AG20443 (cell line): Measurements from ENCODE around the gene IMP3.
A peak's percentile ranks its signal among the peaks of the same experiment; 100 is the strongest.
"Not testable (repeated sequence)": the region's sequence is repeated elsewhere in the genome, so short reads cannot be mapped to it uniquely, and the experiment has no call there.

Experiments
- DNase-seq: peaks from one replicate; pipeline ENCODE4 v3.0.0; 2012; ENCODE audit warnings: low spot score, mixed read lengths

Gene IMP3

DNA sequence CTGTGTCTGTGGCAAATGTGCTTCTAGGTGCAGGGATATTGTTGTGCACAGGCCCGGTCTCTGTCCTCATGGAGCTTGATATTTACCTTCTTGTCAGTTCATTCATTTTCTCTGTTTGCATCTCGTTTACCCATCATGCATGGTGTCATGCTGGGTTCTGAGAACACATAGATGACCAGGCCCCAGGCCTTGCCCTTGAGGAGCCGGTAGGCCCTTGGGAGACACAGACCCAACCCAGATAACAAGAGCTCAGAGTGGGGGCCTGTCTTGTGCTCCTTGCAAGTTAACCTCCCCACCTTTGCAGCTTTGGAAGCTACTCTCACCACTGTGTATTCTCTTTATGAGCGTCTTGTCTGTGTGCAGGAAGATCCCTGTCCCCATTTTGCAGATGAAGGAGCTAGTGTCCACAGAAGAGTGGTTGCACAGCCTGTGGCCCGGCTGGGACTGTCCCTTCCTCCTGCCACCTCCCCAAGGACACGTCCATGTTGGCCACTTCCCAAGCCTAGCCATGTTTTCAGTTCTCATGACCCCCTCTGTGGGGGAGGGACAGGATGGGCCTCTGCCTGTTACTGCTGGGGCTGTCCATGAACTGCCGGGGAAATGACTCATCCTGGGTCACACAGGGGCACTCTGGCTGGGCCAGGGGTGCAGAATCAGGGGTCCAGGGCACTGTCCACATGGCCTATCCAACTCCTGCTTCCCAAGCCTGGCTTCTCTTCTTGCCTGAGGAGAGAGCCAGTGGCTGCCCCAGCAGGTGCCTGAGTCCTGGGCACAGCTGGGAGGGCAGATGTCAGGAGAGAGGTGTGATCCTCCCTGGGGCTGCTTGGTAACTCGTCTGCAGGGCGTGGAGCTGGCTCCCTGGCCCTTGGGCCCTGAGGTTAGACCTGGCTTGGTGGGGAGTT, 11.1 kb upstream of the IMP3 start:
- no peak for DNase-seq

- DNase-seq, result peak; percentile 44
Observed at GRCh38 chr15:75649848-75650247, 9.8 kb upstream of the IMP3 start.

GRCh38 chr15:75649045-75649761, 9.2 kb upstream of the IMP3 start:
- no peak for DNase-seq

GRCh38 chr15:75648156-75649000, 8.4 kb upstream of the IMP3 start:
- peak; percentile 57 for DNase-seq

- DNase-seq, result peak; percentile 87
Observed at GRCh38 chr15:75647370-75648155, 7.5 kb upstream of the IMP3 start, which contains the start of gene SNX33. TSS of gene SNX33 (plus strand) at chr15:75647912. CDS start at chr15:75649103, 1,191 bp downstream.

GRCh38 chr15:75646944-75647364, 6.9 kb upstream of the IMP3 start:
- DNase-seq, result no peak

- no peak for DNase-seq
Observed at GRCh38 chr15:75646112-75646943, 6.3 kb upstream of the IMP3 start.

GRCh38 chr15:75644376-75644775, 4.4 kb upstream of the IMP3 start:
- no peak for DNase-seq

DNA sequence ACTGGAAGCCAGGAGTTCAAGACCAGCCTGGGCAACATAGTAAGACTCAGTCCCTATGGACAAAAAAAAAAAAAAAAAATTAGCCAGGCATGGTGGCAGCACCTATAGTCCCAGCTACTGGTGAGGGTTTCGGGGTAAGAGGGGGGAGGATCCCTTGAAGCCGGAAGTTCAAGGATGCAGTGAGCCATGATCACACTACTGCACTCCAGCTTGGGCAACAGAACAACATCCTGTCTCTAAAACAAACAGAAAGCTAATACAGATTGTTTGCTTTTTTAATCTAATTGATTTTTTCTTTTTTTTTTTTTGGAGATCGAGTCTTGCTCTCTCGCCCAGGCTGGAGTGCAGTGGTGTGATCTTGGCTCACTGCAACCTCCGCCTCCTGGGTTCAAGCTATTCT, 1.6 kb upstream of the IMP3 start:
- no peak for DNase-seq

DNA sequence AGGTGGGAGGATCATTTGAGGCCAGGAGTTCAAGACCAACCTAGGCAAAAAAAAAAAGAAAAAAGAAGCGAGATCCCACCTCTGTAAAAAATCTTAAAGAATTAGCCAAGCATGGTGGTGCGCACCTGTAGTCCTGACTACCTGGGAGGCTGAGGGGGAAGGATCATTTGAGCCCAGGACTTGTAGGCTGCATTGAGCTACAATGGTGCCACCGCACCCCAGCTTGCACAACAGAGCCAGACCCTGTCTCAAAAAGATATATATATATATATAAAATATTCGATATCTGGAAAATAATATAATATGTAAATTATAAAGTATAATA, 1.1 kb upstream of the IMP3 start:
- DNase-seq, result no peak

GRCh38 chr15:75640483-75641178, 607 bp upstream of the IMP3 start:
- no peak for DNase-seq

- DNase-seq, result no peak
Observed at GRCh38 chr15:75639191-75639708, 774 bp downstream of the IMP3 start.

DNA sequence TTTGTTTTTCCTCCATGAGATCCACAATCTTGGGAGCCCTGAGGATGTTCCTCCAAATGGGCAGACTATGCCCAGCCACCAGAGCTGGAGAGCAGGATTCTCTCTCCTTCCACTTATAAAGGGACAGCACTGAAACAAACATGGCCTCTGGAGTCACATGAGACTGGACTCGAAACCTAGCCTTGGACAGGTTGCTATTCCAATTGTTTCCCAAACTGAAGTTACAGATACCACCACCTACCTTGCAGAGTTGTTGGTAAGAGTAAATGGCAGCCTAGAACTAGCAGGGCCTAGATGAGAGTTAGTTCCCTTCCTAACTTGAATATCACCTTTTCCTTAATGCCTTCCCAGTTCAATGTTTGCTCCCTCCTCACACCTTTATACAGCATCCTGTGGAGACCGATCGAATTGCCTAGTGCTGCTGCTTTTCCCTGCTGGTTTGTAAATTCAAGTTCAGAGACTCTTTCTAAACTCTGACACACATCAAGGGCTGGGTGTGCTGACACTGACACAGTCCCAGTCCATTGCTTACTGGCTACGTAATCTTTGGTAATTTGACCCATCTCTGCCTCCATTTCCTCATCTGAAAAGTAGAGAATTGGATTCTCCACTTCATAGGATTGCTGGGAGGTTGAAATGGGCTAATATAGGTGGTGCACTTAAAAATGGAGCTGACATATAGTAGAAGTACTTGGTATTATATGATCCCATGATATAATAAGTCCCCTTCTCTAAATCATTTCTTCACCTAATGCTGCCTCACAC, 2.6 kb downstream of the IMP3 start:
- DNase-seq, result no peak

- DNase-seq, result no peak
Observed at GRCh38 chr15:75636026-75636425, 4.0 kb downstream of the IMP3 start.

DNA sequence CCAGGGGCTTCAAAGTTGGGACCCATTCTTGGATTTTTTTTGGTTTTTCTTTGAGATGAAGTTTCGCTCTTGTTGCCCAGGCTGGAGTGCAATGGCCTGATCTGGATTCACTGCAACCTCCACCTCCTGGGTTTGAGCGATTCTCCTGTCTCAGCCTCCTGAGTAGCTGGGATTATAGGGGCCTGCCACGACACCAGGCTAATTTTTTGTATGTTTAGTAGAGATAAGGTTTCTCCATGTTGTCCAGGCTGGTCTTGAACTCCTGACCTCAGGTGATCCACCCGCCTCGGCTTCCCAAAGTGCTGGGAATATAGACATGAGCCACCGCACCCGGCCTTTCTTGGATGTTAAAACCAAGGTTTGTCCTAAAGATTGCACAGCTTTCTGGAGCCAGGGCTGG, 6.1 kb downstream of the IMP3 start:
- DNase-seq, result not testable (repeated sequence)

- DNase-seq, result no peak
Observed at GRCh38 chr15:75631935-75632334, 8.1 kb downstream of the IMP3 start.

DNA sequence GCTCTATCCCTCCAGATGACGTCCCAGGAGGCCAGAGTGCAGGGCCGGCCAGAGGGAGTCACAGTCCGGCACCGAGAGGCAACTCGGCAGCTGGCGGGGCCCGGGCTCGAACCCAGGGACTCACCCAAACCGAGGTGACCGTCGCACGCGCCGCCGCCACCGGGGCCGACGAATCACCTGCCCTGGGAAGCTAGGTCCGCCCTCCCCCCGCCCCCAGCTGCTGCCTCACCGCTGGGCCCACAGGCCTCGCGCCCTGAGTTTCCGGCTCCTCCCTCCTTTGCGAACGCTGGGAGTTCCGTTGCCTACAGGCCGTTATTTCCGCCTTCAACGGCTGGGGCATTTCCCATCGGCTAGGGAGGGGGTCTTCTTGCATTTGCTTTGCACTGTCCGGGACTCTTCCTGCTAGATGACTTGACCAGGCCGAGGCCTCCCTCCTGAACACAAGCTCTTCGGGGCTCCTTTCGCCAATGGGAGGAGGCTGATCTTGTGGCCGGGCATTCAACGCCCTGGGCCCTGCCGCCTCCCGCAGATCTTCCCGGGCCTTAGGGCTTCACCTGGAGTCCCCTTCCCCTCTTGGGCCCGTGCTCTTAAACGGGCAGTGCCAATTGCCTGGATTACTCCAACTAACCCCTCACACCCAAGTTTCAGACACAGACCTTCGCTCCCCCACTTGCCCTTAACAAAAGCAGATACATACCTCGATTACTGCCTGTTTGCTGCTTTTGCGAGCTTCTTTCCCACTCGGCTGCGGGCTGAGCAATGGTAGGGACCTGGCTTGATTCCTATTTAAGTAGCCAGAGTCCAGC, 14.3 kb downstream of the IMP3 start, which contains the start of gene SNUPN:
SNUPN (minus strand) TSS at position 184 of the 806 bp plus-strand sequence. CDS start 4,674 bp downstream, outside the sequence.
- DNase-seq, result peak; percentile 97

DNA sequence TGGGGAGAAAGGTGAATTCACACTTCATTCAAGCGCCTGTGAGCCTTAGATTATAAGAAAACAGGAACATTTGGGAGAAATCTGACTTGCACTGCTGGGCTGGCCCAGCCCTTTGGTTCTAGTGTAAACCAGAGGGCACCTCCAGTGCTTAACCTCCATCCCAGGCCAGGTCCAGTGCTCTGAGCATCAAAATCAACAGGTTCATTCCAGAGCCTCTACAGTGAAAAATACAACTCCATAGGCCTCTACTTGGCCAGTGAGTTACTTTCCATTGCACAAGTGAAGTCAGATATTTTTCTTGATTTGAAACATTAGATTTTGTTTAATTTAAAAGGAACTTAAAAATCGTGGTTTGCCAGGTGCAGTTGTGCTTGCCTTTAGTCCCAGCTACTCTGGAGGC, 17.5 kb downstream of the IMP3 start:
- no peak for DNase-seq
